Endothelial cell of coronary artery (primary cell): ENCODE data around the gene SPINK13. TPM values are rescaled to one million over a fixed set of nuclear protein-coding genes. Genes with fewer than 3 reads are reported as not detected.

Experiments used
- total RNA-seq: library from RNA; depleted of rRNA; stranded (reverse); fragments of >200 nt; gene quantifications from 2 replicates; pipeline ENCODE4 v1.2.3, GENCODE V29; 2014

Gene SPINK13
- total RNA-seq, result not detected in 2 replicates

DNA sequence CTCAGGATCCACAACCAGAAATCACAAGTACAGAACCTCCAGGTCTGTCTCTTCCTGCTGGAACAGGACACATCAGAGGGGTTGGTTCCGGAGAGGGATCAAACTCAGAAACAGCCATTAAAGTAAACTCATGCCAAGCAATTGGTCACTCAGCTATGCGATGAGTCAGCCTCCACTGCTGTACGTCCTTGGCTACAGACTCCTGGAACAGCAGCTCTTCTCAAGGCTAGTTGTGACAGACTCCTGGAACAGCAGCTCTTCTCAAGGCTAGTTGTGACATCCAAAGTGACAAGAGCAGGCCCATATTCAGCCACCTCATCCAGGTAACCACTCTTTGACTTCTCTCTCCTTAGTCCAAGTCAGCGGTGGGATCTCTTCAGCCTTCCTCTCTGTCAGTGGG lies at the start of gene SPINK13:
TSS of gene SPINK13 (plus strand) at position 229 of the 400 bp plus-strand sequence. CDS start 1,279 bp downstream, outside the sequence.

GRCh38 chr5:148238418-148238794 lies 30.2 kb upstream of the SPINK13 start, which contains the start of gene MARCOL:
Gene MARCOL (plus strand): TSS chr5:148238525. CDS start chr5:148238598, 73 bp downstream.

DNA sequence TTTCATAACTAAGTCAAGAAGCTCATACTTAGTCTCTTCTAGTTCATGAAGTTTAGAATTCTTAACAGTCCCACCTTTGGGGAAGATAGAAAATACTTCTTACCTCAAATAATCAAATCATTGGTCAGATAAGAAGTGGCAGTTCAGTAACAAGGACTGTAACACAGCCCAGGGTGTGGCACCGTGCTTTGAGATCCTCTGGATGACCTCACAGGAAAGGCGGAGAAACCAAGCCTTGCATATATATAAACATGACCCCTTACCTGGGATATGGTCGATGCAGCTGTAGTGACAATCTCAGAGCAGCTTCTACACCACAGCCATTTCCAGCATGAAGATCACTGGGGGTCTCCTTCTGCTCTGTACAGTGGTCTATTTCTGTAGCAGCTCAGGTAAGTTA lies 43.6 kb downstream of the SPINK13 start, which contains the start of gene SPINK7:
TSS of gene SPINK7 (plus strand) at position 271 of the 400 bp plus-strand sequence. CDS start at position 332, 61 bp downstream.

DNA sequence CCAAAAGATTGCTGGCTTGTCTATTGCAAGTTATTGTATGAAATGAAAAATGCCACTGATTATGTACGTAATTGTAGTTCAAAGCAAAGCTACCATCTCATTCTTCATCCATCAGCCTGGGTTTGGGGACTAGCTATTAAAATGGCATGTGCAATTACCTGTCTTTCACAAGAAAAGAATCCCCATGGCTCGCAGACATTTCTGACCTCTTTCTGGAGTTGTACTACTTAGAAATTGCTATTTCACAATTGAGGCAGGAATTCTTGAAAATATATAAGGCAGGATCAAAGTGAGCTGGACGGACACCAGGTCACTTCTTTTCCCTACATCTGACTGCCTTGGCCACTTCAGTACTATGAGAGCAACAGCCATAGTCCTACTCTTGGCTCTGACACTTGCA lies 66.7 kb downstream of the SPINK13 start, which contains the start of gene SPINK9:
TSS of gene SPINK9 (plus strand) at position 301 of the 400 bp plus-strand sequence. CDS start at position 356, 55 bp downstream.

Other genes starting within 250 kb of the SPINK13 start
- gene SPINK5, start 204.8 kb upstream of the SPINK13 start, total RNA-seq, result 0.09 TPM in 1 of 2 replicates, not detected in the other
- not detected in 2 replicates for gene SPINK14, start 100.2 kb upstream of the SPINK13 start, total RNA-seq
- gene SPINK6, start 65.8 kb upstream of the SPINK13 start, total RNA-seq, result not detected in 2 replicates
- not detected in 2 replicates for gene MARCOL, start 30.3 kb upstream of the SPINK13 start, total RNA-seq
- gene SPINK7, start 43.6 kb downstream of the SPINK13 start, total RNA-seq, result not detected in 2 replicates
- not detected in 2 replicates for gene SPINK9, start 66.8 kb downstream of the SPINK13 start, total RNA-seq
- gene FBXO38, start 115.2 kb downstream of the SPINK13 start, total RNA-seq, result 45.2 and 60.8 TPM in 2 replicates